ENCODE measurements around the gene SYMPK.
A peak's percentile ranks its signal among the peaks of the same experiment; 100 is the strongest.

SYMPK gene

GRCh38 chr19:45798995-45799517 lies 63.9 kb downstream of the SYMPK start:
- DNase-seq (ENCODE audit: low read depth): peak; percentile 90
- peak; percentile 75 for TF ChIP-seq CTCF (conservative IDR thresholded peaks at IDR 0.05; ENCODE audit: low read length)
- no peak overlapping the region; the same call in 1 of the 2 replicates for H3K4me3 ChIP-seq (ENCODE audit: low read length)

- H3K4me3 ChIP-seq (ENCODE audit: low read length): no peak overlapping the region
- no peak for TF ChIP-seq CTCF (conservative IDR thresholded peaks at IDR 0.05; ENCODE audit: low read length)
- no peak for DNase-seq (ENCODE audit: low read depth)
Measured at GRCh38 chr19:45794627-45795026, 68.3 kb downstream of the SYMPK start.

GRCh38 chr19:45793876-45794275 lies 69.1 kb downstream of the SYMPK start:
- H3K4me3 ChIP-seq (ENCODE audit: low read length): no peak overlapping the region
- DNase-seq (ENCODE audit: low read depth): no peak
- TF ChIP-seq CTCF (conservative IDR thresholded peaks at IDR 0.05; ENCODE audit: low read length): no peak

GRCh38 chr19:45793178-45793564 lies 69.8 kb downstream of the SYMPK start:
- DNase-seq (ENCODE audit: low read depth): no peak
- no peak for TF ChIP-seq CTCF (conservative IDR thresholded peaks at IDR 0.05; ENCODE audit: low read length)
- H3K4me3 ChIP-seq (ENCODE audit: low read length): peak overlapping the region; percentile 31; the same call in 1 of the 2 replicates

- H3K4me3 ChIP-seq (ENCODE audit: low read length): peak within 1 kb of the TSS; percentile 88
- TF ChIP-seq CTCF (conservative IDR thresholded peaks at IDR 0.05; ENCODE audit: low read length): no peak
- DNase-seq (ENCODE audit: low read depth): peak; percentile 98
Measured at GRCh38 chr19:45792470-45793177, 70.3 kb downstream of the SYMPK start, which contains the start of gene DMWD. Gene DMWD (minus strand): TSS chr19:45792845. CDS start chr19:45792756, 89 bp downstream.

- no peak for DNase-seq (ENCODE audit: low read depth)
- peak overlapping the region; percentile 88 for H3K4me3 ChIP-seq (ENCODE audit: low read length)
- no peak for TF ChIP-seq CTCF (conservative IDR thresholded peaks at IDR 0.05; ENCODE audit: low read length)
Measured at GRCh38 chr19:45791744-45792469, 71.0 kb downstream of the SYMPK start.

All from AG10803 (cell line).